Adrenal gland (tissue), 5 donors: ENCODE data around the gene SH2D1A.

Source experiments
- CTCF ChIP-seq, 6 experiments: fragments of 450-650 bp in 4 of 6; fragments of 200-600 bp in 2 of 6; sonication (generic) in 1 of 6; IDR thresholded peaks; 1 replicate in 5 of 6; 2 replicates in 1 of 6; pipeline versions ENCODE4 v1.5.1 to v1.8.0; 2016 to 2021; ENCODE audit warnings: antibody characterized with exemption in 6 of 6, mild to moderate bottlenecking in 2 of 6, moderate library complexity in 1 of 6
- POLR2A ChIP-seq, 2 donors: fragments of 450-650 bp; IDR thresholded peaks; one replicate each; pipeline ENCODE4 v1.6.1; 2017; ENCODE audit warnings: antibody characterized with exemption in 2 of 2, mild to moderate bottlenecking in 2 of 2, moderate library complexity in 1 of 2
- donor health status: DM: no; HTN: no; CAD: no.

GRCh38 chrX:124354648-124355047, 8.3 kb downstream of the SH2D1A start:
- TF ChIP-seq CTCF (IDR thresholded peaks at IDR 0.05) (no peak), POLR2A (IDR thresholded peaks at IDR 0.05) (no peak)
